ENCODE measurements around the gene SPCS2. TPM values are rescaled to one million over a fixed set of nuclear protein-coding genes. Genes with fewer than 3 reads are reported as not detected.
"Not testable (repeated sequence)": the region's sequence is repeated elsewhere in the genome, so short reads cannot be mapped to it uniquely, and the experiment has no call there.

Gene SPCS2
- total RNA-seq, 2 donors from 2014 or later: 26.6 to 34.7 TPM

DNA sequence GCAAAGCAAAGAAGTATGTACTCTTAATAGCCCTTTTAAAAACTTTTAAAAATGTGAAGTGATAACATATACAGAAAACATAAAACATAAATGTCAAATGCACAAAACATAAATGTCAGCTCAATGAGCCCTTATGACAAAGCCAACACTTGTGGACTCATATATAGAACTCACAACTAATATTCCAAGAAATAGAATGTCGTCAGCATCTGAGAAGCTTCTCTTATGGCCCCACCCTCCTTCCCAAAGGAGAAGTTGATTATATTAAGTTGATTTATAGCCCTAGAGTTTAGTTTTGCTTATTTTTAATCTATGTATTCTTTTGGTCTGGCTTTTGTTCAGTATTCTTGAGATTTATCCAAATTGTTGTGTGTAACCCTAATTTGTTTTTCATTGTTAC lies 53.5 kb downstream of the SPCS2 start:
- H3K27me3 ChIP-seq: no peaks in the 10 kb centered on the region
- peaks cover 22% of the 10 kb centered on the region for H3K36me3 ChIP-seq
- no peak overlapping the region for H3K27ac ChIP-seq
- no peak for DNase-seq (ENCODE audit: low spot score)
- H3K4me3 ChIP-seq: no peak overlapping the region
- H3K9me3 ChIP-seq: no peaks in the 10 kb centered on the region
- TF ChIP-seq, protein P1, sequence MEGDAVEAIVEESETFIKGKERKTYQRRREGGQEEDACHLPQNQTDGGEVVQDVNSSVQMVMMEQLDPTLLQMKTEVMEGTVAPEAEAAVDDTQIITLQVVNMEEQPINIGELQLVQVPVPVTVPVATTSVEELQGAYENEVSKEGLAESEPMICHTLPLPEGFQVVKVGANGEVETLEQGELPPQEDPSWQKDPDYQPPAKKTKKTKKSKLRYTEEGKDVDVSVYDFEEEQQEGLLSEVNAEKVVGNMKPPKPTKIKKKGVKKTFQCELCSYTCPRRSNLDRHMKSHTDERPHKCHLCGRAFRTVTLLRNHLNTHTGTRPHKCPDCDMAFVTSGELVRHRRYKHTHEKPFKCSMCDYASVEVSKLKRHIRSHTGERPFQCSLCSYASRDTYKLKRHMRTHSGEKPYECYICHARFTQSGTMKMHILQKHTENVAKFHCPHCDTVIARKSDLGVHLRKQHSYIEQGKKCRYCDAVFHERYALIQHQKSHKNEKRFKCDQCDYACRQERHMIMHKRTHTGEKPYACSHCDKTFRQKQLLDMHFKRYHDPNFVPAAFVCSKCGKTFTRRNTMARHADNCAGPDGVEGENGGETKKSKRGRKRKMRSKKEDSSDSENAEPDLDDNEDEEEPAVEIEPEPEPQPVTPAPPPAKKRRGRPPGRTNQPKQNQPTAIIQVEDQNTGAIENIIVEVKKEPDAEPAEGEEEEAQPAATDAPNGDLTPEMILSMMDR (IDR thresholded peaks at IDR 0.05): no peak
- no peaks in the 10 kb centered on the region for H3K4me1 ChIP-seq

DNA sequence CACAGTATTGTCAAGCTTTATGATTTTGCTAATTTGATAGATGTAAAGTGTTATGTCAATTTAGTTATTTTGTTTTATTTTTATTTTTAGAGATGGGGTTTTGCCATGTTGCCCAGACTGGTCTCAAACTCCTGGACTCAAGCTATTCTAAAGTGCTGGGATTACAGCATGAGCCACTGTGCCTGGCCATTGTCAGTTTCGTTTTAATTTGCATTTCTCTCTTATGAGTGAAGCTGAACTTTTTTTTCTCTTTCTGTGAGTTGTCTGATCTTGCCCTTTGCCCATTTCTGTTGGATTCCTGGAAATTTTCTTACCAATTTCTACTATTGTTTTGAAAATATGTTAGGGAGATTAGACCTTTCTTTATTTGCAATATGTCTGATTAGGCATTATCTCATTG lies 55.1 kb downstream of the SPCS2 start:
- no peak for DNase-seq (ENCODE audit: low spot score)
- no peak overlapping the region for H3K27ac ChIP-seq
- H3K4me1 ChIP-seq: no peaks in the 10 kb centered on the region
- peaks cover 22% of the 10 kb centered on the region for H3K36me3 ChIP-seq
- no peak overlapping the region for H3K4me3 ChIP-seq
- H3K27me3 ChIP-seq: no peaks in the 10 kb centered on the region
- TF ChIP-seq, protein P1 (IDR thresholded peaks at IDR 0.05): no peak
- no peaks in the 10 kb centered on the region for H3K9me3 ChIP-seq

DNA sequence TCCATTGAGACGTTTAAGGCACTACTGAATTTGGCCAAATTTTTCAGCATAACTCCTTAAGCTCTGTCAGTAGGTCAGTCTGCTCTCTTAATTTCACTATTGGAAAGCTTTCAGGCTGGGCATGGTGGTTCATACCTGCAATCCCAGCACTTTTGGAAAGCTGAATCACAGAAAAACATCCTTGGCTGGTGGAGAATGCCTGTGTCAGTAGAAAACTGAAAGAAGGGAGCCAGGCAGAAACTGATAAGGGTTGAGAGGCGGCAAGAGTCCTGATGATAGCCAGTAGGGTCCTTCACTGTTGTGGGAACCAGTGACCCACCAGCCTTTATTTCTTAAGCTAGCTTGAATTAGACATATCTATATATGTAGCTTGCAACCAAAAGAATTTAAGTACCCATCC lies 62.3 kb downstream of the SPCS2 start:
- H3K4me1 ChIP-seq: peaks cover 0 to 11% of the 10 kb centered on the region in 2 donors
- no peak for DNase-seq (ENCODE audit: low spot score)

DNA sequence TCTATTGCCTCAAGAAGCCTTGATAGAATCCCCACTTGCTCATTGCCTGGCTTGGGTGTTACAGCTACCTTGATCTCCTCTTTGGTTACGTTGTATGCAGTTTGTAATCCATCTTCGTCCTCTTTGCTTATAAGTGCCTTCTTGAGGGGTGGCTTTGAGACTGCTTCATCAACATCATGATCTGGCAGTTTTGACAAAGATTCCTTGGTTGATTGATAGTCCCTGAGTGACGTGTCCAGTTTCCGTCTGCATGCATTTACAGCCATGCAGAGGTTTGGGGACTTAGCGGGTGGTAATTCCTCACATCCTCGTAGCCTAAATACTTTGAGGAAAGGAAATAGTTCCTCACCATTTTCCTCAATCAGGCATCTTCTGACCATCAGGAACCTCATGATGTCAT lies 62.8 kb downstream of the SPCS2 start:
- Histone ChIP-seq H3K4me3 (no peak overlapping the region), H3K36me3 (peaks cover 6% of the 10 kb centered on the region), H3K4me1 (peaks cover 0 to 11% of the 10 kb centered on the region in 2 donors), H3K27me3 (no peaks in the 10 kb centered on the region), H3K9me3 (no peaks in the 10 kb centered on the region), H3K27ac (no peak overlapping the region)
- TF ChIP-seq, protein P1 (IDR thresholded peaks at IDR 0.05): no peak
- DNase-seq (ENCODE audit: low spot score): no peak

More for the DNA sequence above, 62.3 kb downstream of the SPCS2 start:
- H3K9me3 ChIP-seq: no peaks in the 10 kb centered on the region
- TF ChIP-seq, protein P1 (IDR thresholded peaks at IDR 0.05): no peak
- no peak overlapping the region for H3K27ac ChIP-seq
- peaks cover 10% of the 10 kb centered on the region for H3K36me3 ChIP-seq
- H3K27me3 ChIP-seq: no peaks in the 10 kb centered on the region
- no peak overlapping the region for H3K4me3 ChIP-seq

DNA sequence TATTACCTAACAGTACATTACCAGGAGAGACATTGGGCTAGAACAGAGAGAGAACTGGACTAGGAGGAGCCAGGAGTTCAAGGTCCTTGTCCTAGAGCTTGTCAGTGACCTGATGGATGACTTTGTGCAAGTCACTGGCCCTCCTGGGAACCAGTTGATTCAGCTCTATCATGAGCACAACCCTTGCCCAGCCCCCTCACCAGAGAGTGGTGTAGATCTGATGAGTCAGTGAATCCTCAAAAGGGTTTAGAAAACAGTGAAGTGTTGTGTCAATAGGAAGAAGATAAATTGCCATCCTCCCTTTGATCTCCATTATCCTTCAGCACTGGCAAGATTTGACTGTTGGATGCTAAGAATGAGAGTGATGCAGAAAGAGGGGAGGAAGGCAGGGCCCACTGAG lies 64.0 kb downstream of the SPCS2 start:
- H3K9me3 ChIP-seq: no peaks in the 10 kb centered on the region
- no peak for DNase-seq (ENCODE audit: low spot score)
- H3K27ac ChIP-seq: peak overlapping the region in 1 of 2 donors; percentile 40
- H3K36me3 ChIP-seq: no peaks in the 10 kb centered on the region
- H3K4me1 ChIP-seq: peaks cover 0 to 11% of the 10 kb centered on the region in 2 donors
- H3K4me3 ChIP-seq: no peak overlapping the region
- no peaks in the 10 kb centered on the region for H3K27me3 ChIP-seq
- TF ChIP-seq, protein P1 (IDR thresholded peaks at IDR 0.05): no peak

DNA sequence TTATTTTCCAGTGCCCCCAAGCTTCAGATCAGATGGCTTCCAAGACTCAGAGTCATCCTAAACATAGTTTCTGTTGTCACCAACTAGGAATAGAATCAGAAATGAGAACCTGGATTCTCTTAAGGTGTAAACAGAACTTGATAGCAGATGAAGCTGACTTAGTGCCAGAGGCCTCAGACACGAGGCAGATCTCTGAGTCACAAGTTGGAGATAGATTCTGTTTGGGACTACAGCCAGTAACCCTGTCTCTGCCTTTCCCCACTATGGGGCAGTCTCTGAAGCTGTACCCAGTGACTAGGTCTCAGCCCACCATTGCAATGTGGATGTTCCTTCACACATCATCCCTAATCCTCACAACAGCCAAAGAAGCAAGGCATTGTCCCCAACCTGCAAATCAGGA lies 65.1 kb downstream of the SPCS2 start:
- H3K9me3 ChIP-seq: no peaks in the 10 kb centered on the region
- H3K4me1 ChIP-seq: peaks cover 0 to 11% of the 10 kb centered on the region in 2 donors
- no peaks in the 10 kb centered on the region for H3K27me3 ChIP-seq
- H3K4me3 ChIP-seq: no peak overlapping the region
- TF ChIP-seq, protein P1 (IDR thresholded peaks at IDR 0.05): no peak
- H3K36me3 ChIP-seq: no peaks in the 10 kb centered on the region
- H3K27ac ChIP-seq: peak overlapping the region; percentile 39 to 40
- no peak for DNase-seq (ENCODE audit: low spot score)

DNA sequence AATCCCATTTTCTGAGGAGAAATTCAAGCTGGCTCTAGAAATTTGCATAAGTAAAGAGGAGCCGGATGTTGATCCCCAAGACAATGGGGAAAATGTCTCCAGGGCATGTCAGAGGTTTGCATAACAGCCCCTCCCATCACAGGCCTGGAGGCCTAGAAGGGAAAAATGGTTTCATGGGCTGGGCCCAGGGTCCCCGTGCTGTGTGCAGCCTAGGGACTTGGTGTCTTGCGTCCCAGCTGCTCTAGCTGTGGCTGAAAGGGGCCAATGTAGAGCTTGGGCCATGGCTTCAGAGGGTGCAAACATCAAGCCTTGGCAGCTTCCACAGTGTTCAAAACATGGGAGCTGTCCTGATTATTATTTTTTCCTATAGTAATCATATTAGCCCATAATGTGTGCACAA lies 70.1 kb downstream of the SPCS2 start:
- not testable (repeated sequence) for H3K4me3 ChIP-seq; H3K27me3 ChIP-seq; H3K36me3 ChIP-seq; DNase-seq (ENCODE audit: low spot score); H3K27ac ChIP-seq; H3K9me3 ChIP-seq
- peaks cover 0 to 12% of the 10 kb centered on the region in 2 donors for H3K4me1 ChIP-seq

DNA sequence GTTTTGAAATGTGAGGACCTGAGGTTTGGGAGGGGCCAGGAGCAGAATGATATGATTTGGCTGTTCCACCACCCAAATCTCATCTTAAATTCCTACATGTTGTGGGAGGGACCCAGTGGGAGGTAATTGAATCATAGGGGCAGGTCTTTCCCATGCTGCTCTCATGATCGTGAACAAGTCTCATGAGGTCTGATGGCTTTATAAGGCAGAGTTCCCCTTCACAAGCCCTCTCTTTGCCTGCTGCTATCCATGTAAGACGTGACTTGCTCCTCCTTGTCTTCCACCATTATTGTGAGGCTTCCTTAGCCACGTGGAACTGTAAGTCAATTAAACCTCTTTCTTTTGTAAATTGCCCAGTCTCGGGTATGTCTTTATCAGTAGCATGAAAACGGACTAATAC lies 71.3 kb downstream of the SPCS2 start:
- H3K27me3 ChIP-seq; DNase-seq (ENCODE audit: low spot score); H3K27ac ChIP-seq; H3K36me3 ChIP-seq; H3K4me3 ChIP-seq; H3K9me3 ChIP-seq: not testable (repeated sequence)
- H3K4me1 ChIP-seq: peaks cover 0 to 12% of the 10 kb centered on the region in 2 donors
